DOHH2 (cell line): ENCODE measurements around the gene KIAA1958.

Experiments used
- CTCF ChIP-seq: fragments of 200-600 bp; sonication (generic); IDR thresholded peaks from one replicate; pipeline ENCODE4 v1.5.1; 2014; ENCODE audit warnings: antibody characterized with exemption, mild to moderate bottlenecking, low read depth, low read length; ENCODE audit not compliant: poor library complexity, severe bottlenecking
- EZH2phosphoT487 ChIP-seq: fragments of 200-600 bp; sonication (generic); IDR thresholded peaks from 2 replicates; pipeline ENCODE4 v1.6.1; 2017; ENCODE audit warnings: borderline replicate concordance, mild to moderate bottlenecking, antibody characterized with exemption, low read length, moderate library complexity, mixed read lengths

- TF ChIP-seq CTCF (no peak), EZH2phosphoT487 (no peak)
Observed at GRCh38 chr9:112537561-112537960, 50.9 kb downstream of the KIAA1958 start.
